ENCODE data around the gene LYRM9. TPM values are rescaled to one million over a fixed set of nuclear protein-coding genes. Genes with fewer than 3 reads are reported as not detected.

LYRM9 gene
- total RNA-seq, 1 experiment from 2014 or later = 6.4 TPM

GRCh38 chr17:27882162-27882840 lies 10.9 kb downstream of the LYRM9 start:
- Mint-ChIP-seq H3K27me3 (ENCODE audit: insufficient read depth, unreplicated experiment) (no peaks in the 10 kb centered on the region), H3K4me1 (ENCODE audit: insufficient read depth, unreplicated experiment) (no peaks in the 10 kb centered on the region), H3K36me3 (ENCODE audit: insufficient read depth, unreplicated experiment) (peaks cover 5% of the 10 kb centered on the region), H3K27ac (ENCODE audit: low read depth, unreplicated experiment) (no peak overlapping the region), H3K9me3 (ENCODE audit: unreplicated experiment) (peaks cover 7% of the 10 kb centered on the region), H3K4me3 (ENCODE audit: unreplicated experiment) (no peak overlapping the region)
- intact Hi-C loops (cut with micrococcal nuclease) = no loop called here
- CTCF ChIA-PET = interaction anchor here (0.6 to 14.1 kb wide), 8 partner anchors 11 to 398 kb away, joined by 3 to 445 read pairs (median 4); partner anchors contain the start of genes LYRM9 and NOS2
- BruUV-seq (replicated peaks) = no TSS peak
- no peak for TF ChIP-seq CTCF (IDR thresholded peaks at IDR 0.05; ENCODE audit: unreplicated experiment)
- no peak for DNase-seq (ENCODE audit: unreplicated experiment)
- POLR2A ChIA-PET = interaction anchor here (4.5 kb wide), 1 partner anchor 77 kb away, joined by 24 read pairs; no protein-coding TSS in a partner anchor

GRCh38 chr17:27879987-27880608 lies 13.1 kb downstream of the LYRM9 start:
- peak; percentile 77 for DNase-seq (ENCODE audit: unreplicated experiment)
- no peak overlapping the region for H3K4me3 Mint-ChIP-seq (ENCODE audit: unreplicated experiment)

GRCh38 chr17:27878776-27879562 lies 14.2 kb downstream of the LYRM9 start:
- Mint-ChIP-seq H3K4me3 (ENCODE audit: unreplicated experiment) (no peak overlapping the region), H3K36me3 (ENCODE audit: insufficient read depth, unreplicated experiment) (peaks cover 5% of the 10 kb centered on the region), H3K4me1 (ENCODE audit: insufficient read depth, unreplicated experiment) (peaks cover 2% of the 10 kb centered on the region), H3K27me3 (ENCODE audit: insufficient read depth, unreplicated experiment) (no peaks in the 10 kb centered on the region), H3K27ac (ENCODE audit: low read depth, unreplicated experiment) (no peak overlapping the region), H3K9me3 (ENCODE audit: unreplicated experiment) (no peaks in the 10 kb centered on the region)
- ChIA-PET CTCF (interaction anchor here (0.5 to 14.1 kb wide), 31 partner anchors 11 to 296 kb away, joined by 3 to 445 read pairs (median 5); partner anchors contain the start of genes LYRM9 and NOS2), POLR2A (interaction anchor here (1.3 to 4.5 kb wide), 3 partner anchors 71 to 111 kb away, joined by 4 to 24 read pairs (median 4); no protein-coding TSS in a partner anchor)
- no TSS peak for BruUV-seq (replicated peaks)
- no peak for DNase-seq (ENCODE audit: unreplicated experiment)
- intact Hi-C loops (cut with micrococcal nuclease) = no loop called here
- TF ChIP-seq CTCF (IDR thresholded peaks at IDR 0.05; ENCODE audit: unreplicated experiment) = no peak

More at GRCh38 chr17:27879987-27880608, 13.1 kb downstream of the LYRM9 start:
- CTCF ChIA-PET = interaction anchor here (0.6 to 14.1 kb wide), 46 partner anchors 8 to 295 kb away, joined by 3 to 445 read pairs (median 4); partner anchors contain the start of genes LYRM9 and NOS2
- POLR2A ChIA-PET = interaction anchor here (0.9 to 4.5 kb wide), 4 partner anchors 75 to 120 kb away, joined by 3 to 24 read pairs (median 4); no protein-coding TSS in a partner anchor
- Mint-ChIP-seq H3K9me3 (ENCODE audit: unreplicated experiment) (no peaks in the 10 kb centered on the region), H3K27me3 (ENCODE audit: insufficient read depth, unreplicated experiment) (no peaks in the 10 kb centered on the region), H3K36me3 (ENCODE audit: insufficient read depth, unreplicated experiment) (peaks cover 5% of the 10 kb centered on the region), H3K27ac (ENCODE audit: low read depth, unreplicated experiment) (no peak overlapping the region), H3K4me1 (ENCODE audit: insufficient read depth, unreplicated experiment) (no peaks in the 10 kb centered on the region)
- BruUV-seq (replicated peaks) = no TSS peak
- TF ChIP-seq CTCF (IDR thresholded peaks at IDR 0.05; ENCODE audit: unreplicated experiment) = peak; percentile 89
- intact Hi-C loops (cut with micrococcal nuclease) = loop anchor here (1.0 kb wide), 4 partner anchors 75 to 226 kb away; no protein-coding TSS in a partner anchor
